Nephron progenitor cell (in vitro differentiated cells): ENCODE data around the gene MTG2.

ENCODE experiments used
- DNase-seq: peaks from one replicate; pipeline ENCODE4 v3.0.0; 2021
- H3K27ac Mint-ChIP-seq: 2 replicates; pipeline ENCODE4 v1.8.0; 2021; ENCODE audit warnings: mild to moderate bottlenecking, moderate library complexity, mixed read lengths
- H3K27me3 Mint-ChIP-seq: 2 replicates; pipeline ENCODE4 v1.8.0; 2021; ENCODE audit warnings: mild to moderate bottlenecking, low read depth, mixed read lengths; ENCODE audit not compliant: poor library complexity
- H3K36me3 Mint-ChIP-seq: 2 replicates; pipeline ENCODE4 v1.8.0; 2021; ENCODE audit warnings: low read depth, mixed read lengths
- H3K4me1 Mint-ChIP-seq: 2 replicates; pipeline ENCODE4 v1.8.0; 2021; ENCODE audit warnings: mixed read lengths
- H3K4me3 Mint-ChIP-seq: 2 replicates; pipeline ENCODE4 v1.8.0; 2021; ENCODE audit warnings: mild to moderate bottlenecking, moderate library complexity, mixed read lengths
- H3K9me3 Mint-ChIP-seq: 2 replicates; pipeline ENCODE4 v1.8.0; 2021; ENCODE audit warnings: mild to moderate bottlenecking, moderate library complexity, mixed read lengths
- CTCF ChIP-seq: fragments of 200-600 bp; sonication (generic); IDR thresholded peaks from 2 replicates; pipeline ENCODE4 v1.5.0; 2021; ENCODE audit warnings: antibody characterized with exemption

MTG2 gene

GRCh38 chr20:62219101-62219991 lies 36.5 kb downstream of the MTG2 start:
- no peak overlapping the region for H3K27ac Mint-ChIP-seq
- H3K4me3 Mint-ChIP-seq: peak overlapping the region; percentile 25
- no peak for TF ChIP-seq CTCF
- H3K27me3 Mint-ChIP-seq: peaks cover 89% of the 10 kb centered on the region
- DNase-seq: no peak
- no peaks in the 10 kb centered on the region for H3K9me3 Mint-ChIP-seq
- H3K36me3 Mint-ChIP-seq: no peaks in the 10 kb centered on the region
- peaks cover 4% of the 10 kb centered on the region for H3K4me1 Mint-ChIP-seq

- H3K4me3 Mint-ChIP-seq: peak within 1 kb of the TSS; percentile 25
- H3K9me3 Mint-ChIP-seq: no peaks in the 10 kb centered on the region
- H3K27ac Mint-ChIP-seq: no peak within 1 kb of the TSS
- DNase-seq: peak; percentile 88
- H3K4me1 Mint-ChIP-seq: peaks cover 4% of the 10 kb centered on the region
- no peaks in the 10 kb centered on the region for H3K36me3 Mint-ChIP-seq
- no peak for TF ChIP-seq CTCF
- peaks cover 89% of the 10 kb centered on the region for H3K27me3 Mint-ChIP-seq
Measured at GRCh38 chr20:62219992-62220665, 37.3 kb downstream of the MTG2 start, which contains the start of gene HRH3. HRH3 (minus strand) TSS chr20:62220278; CDS start chr20:62219970, 308 bp downstream.

GRCh38 chr20:62220666-62221568 lies 38.1 kb downstream of the MTG2 start:
- no peak for TF ChIP-seq CTCF
- no peaks in the 10 kb centered on the region for H3K9me3 Mint-ChIP-seq
- no peak overlapping the region for H3K27ac Mint-ChIP-seq

GRCh38 chr20:62222266-62222850 lies 39.5 kb downstream of the MTG2 start:
- H3K27ac Mint-ChIP-seq: no peak overlapping the region
- H3K4me3 Mint-ChIP-seq: no peak overlapping the region
- H3K36me3 Mint-ChIP-seq: no peaks in the 10 kb centered on the region
- H3K27me3 Mint-ChIP-seq: peaks cover 88% of the 10 kb centered on the region
- peaks cover 4% of the 10 kb centered on the region for H3K4me1 Mint-ChIP-seq
- H3K9me3 Mint-ChIP-seq: no peaks in the 10 kb centered on the region
- TF ChIP-seq CTCF: no peak
- no peak for DNase-seq

More at GRCh38 chr20:62220666-62221568, 38.1 kb downstream of the MTG2 start:
- no peak for DNase-seq
- H3K27me3 Mint-ChIP-seq: peaks cover 91% of the 10 kb centered on the region
- H3K4me3 Mint-ChIP-seq: no peak overlapping the region
- H3K4me1 Mint-ChIP-seq: peaks cover 4% of the 10 kb centered on the region
- no peaks in the 10 kb centered on the region for H3K36me3 Mint-ChIP-seq

- DNase-seq: no peak
- Mint-ChIP-seq H3K4me1 (peaks cover 4% of the 10 kb centered on the region), H3K4me3 (no peak overlapping the region), H3K9me3 (no peaks in the 10 kb centered on the region), H3K27me3 (peaks cover 85% of the 10 kb centered on the region), H3K36me3 (no peaks in the 10 kb centered on the region), H3K27ac (no peak overlapping the region)
- TF ChIP-seq CTCF: no peak
Measured at GRCh38 chr20:62222972-62223371, 40.1 kb downstream of the MTG2 start.
